GM19351 (cell line): ENCODE measurements around the gene FPGS.
"Not testable (repeated sequence)": the region's sequence is repeated elsewhere in the genome, so short reads cannot be mapped to it uniquely, and the experiment has no call there.

ENCODE experiments used
- ATAC-seq: cut with Tn5 transposase; IDR thresholded peaks from one replicate; pipeline ENCODE4 v1.9.1; 2021; ENCODE audit warnings: mild to moderate bottlenecking, moderate library complexity; ENCODE audit not compliant: unreplicated experiment

FPGS gene

GRCh38 chr9:127802576-127803443, at the start of gene FPGS:
FPGS (plus strand) TSS chr9:127802882; CDS start chr9:127802925, 43 bp downstream.
- ATAC-seq = peak; percentile 72

- no peak for ATAC-seq
Measured at GRCh38 chr9:127753148-127753547, 49.5 kb upstream of the FPGS start.

- ATAC-seq = no peak
Measured at GRCh38 chr9:127753622-127754021, 49.1 kb upstream of the FPGS start.

GRCh38 chr9:127754099-127755060, 48.3 kb upstream of the FPGS start:
- ATAC-seq = no peak

GRCh38 chr9:127755061-127756060, 47.3 kb upstream of the FPGS start:
- ATAC-seq = no peak

GRCh38 chr9:127756233-127756632, 46.4 kb upstream of the FPGS start:
- no peak for ATAC-seq

GRCh38 chr9:127756776-127757175, 45.9 kb upstream of the FPGS start:
- not testable (repeated sequence) for ATAC-seq

GRCh38 chr9:127758843-127759242, 43.8 kb upstream of the FPGS start:
- ATAC-seq = no peak

GRCh38 chr9:127761061-127761460, 41.6 kb upstream of the FPGS start:
- ATAC-seq = no peak

GRCh38 chr9:127761491-127761956, 41.2 kb upstream of the FPGS start:
- ATAC-seq = no peak

- no peak for ATAC-seq
Measured at GRCh38 chr9:127762111-127762676, 40.5 kb upstream of the FPGS start.

- ATAC-seq = no peak
Measured at GRCh38 chr9:127763918-127764384, 38.7 kb upstream of the FPGS start.

- ATAC-seq = no peak
Measured at GRCh38 chr9:127765418-127765817, 37.3 kb upstream of the FPGS start.

GRCh38 chr9:127767410-127767809, 35.3 kb upstream of the FPGS start:
- no peak for ATAC-seq

- no peak for ATAC-seq
Measured at GRCh38 chr9:127767909-127768331, 34.8 kb upstream of the FPGS start.

GRCh38 chr9:127768698-127769097, 34.0 kb upstream of the FPGS start:
- ATAC-seq = no peak

GRCh38 chr9:127769101-127769500, 33.6 kb upstream of the FPGS start:
- no peak for ATAC-seq

GRCh38 chr9:127769929-127770582, 32.6 kb upstream of the FPGS start:
- ATAC-seq = no peak

GRCh38 chr9:127770583-127770904, 32.1 kb upstream of the FPGS start:
- ATAC-seq = no peak
